NCI-H1694 (cell line): ENCODE measurements around the gene ZNF726.
"Not testable (repeated sequence)": the region's sequence is repeated elsewhere in the genome, so short reads cannot be mapped to it uniquely, and the experiment has no call there.

Experiments used
- DNase-seq: peaks from one replicate; lab custom pipeline; 2025; lab: John Stamatoyannopoulos, UW

ZNF726 gene

DNA sequence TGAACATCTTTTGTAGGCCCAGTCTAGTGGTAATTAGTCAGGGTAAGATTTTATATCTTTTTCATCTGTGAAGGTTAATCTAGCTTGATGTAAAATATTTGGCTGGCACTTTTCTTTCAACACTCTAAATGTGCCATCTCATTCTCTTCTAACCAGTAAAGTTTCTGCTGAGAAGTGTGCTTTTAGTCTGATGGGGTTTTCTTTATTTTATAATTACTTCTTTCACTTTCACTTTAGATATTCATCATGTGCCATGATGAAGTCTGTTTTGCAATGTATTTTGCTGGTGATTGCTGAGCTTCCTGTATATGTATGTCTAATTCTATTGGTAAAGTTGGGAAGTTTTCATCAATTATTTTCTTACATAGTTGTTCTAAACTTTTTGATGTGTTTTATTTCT, 31.9 kb downstream of the ZNF726 start:
- no peak for DNase-seq

DNA sequence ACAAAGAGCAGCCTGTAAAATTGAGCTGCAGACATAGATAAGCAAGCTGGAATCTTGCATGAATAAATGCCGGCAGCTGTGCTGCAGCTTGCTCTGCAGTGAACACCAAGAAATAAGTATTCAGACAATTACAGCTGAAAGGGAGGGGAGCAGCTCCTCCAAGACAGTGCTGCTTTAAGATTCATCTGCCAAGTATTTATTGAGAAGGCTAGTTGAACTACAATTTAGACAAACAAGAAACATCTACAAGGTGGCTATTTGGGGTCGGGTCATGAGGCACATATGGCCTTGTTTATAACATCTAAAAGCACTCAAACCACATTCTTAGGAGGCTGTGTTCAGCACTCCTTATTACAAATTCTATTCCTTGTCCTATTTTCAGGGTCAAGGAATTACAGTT, 34.9 kb downstream of the ZNF726 start:
- no peak for DNase-seq

DNA sequence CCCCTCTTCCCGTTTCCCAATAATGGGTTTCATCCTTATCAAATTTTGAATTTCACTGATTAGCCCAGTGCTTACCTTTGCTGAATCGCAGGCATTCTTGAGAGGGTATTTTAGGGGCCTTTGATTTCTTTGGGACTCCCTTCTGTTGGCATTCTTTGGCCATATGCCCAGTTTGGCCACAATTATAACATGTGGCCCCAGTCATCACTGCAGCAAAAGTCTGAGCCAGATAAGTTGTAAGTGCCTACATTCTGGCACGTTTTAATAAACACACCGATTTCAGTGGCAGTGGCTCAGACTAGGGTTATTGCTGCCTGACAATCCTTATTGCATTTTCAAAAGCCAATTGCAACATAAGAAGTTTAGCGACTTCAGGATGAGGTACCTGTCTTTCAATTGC, 41.4 kb downstream of the ZNF726 start:
- no peak for DNase-seq

- DNase-seq: no peak
Observed at GRCh38 chr19:23957660-23958281, 43.1 kb downstream of the ZNF726 start.

- not testable (repeated sequence) for DNase-seq
Observed at GRCh38 chr19:23963396-23963795, 48.7 kb downstream of the ZNF726 start.

DNA sequence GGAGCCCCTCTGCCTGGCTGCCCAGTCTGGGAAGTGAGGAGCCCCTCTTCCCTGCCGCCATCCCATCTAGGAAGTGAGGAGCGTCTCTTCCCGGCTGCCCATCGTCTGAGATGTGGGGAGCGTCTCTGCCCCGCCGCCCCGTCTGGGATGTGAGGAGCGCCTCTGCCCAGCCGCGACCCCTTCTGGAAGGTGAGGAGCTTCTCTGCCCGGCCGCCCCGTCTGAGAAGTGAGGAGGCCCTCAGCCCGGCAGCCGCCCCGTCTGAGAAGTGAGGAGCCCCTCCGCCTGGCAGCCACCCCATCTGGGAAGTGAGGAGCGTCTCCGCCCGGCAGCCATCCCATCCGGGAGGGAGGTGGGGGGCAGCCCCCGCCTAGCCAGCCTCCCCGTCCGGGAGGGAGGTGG, 49.2 kb downstream of the ZNF726 start:
- DNase-seq: not testable (repeated sequence)

- DNase-seq: not testable (repeated sequence)
Observed at GRCh38 chr19:23964334-23964733, 49.6 kb downstream of the ZNF726 start.

- no peak for DNase-seq
Observed at GRCh38 chr19:23969630-23970029, 54.9 kb downstream of the ZNF726 start.

DNA sequence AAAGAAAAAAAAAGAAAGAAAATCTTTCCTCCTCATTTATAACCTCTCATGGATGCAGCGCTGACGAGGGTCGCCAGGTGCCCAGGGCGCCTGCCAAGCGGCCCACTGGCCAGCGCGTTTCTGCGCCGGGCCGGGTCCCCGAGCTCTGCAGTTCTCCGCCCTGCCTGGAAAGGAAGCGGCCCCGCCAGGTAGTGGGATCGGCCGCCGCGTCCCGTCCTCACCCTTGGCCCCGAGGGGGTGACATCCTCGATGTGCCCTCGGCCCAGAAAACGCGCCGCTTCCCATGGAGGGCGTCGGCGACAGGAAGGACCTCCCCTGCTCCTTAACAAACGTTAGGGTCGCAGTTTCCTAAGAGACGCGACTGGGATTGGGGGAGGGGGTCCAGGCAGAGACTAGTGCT, 56.9 kb downstream of the ZNF726 start:
- DNase-seq: no peak

DNA sequence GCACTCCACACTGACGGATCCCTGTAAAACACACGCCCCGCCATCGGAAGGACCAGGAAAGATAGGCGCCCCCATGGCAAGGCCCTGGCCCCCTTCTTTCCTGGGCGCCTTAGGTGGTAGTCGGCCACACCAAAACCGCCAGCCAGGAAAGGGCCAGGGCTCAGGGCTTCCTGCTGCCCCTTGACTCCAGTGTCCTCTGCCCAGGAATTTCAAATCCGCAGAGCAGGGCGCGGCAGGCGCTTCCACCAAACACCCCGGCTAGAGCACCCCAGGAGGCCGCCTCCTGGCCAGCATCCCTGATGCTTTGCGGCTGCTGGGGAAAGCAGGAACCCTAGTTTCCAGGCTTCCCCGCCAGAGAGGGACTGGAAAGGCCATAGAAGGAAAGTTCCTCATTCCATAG, 57.5 kb downstream of the ZNF726 start:
- DNase-seq: no peak

DNA sequence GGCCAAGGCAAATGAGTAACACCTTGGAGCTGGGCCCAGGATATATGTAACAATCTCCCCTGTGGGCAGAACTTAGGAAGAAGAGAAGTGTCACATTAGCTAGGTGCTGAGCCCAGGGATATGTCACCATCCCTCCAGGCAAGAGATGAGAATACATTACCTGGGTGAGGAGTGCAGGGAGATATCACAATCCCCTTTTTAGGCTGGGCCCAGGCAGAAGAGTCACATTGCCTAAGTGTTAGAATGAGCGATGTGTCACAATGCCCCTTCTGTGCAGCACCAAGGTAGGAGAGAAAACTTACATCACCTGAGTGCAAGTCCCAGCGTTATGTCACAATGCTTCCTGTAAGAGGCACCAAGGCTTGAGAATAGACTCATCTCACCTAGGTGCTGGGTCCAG, 60.3 kb downstream of the ZNF726 start:
- no peak for DNase-seq

- not testable (repeated sequence) for DNase-seq
Observed at GRCh38 chr19:23976631-23977030, 61.9 kb downstream of the ZNF726 start.

DNA sequence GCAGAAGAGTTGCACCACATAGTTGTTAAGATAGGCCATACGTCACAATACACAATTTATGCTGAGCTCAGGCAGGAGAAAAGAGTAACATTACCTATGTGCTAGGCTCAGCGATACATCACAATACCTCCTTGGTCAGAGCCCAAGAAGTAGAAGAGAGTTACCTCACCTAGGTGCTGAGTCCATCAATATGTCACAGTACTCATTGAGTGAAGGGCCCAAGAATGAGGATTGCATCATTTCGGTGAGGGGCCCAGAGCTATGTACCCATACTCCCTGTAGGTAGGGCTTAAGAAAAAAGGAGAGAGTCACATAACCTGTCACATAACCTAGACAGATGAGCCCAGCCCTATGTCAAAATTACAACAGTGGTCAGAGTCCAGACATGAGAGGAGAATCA, 62.6 kb downstream of the ZNF726 start:
- DNase-seq: not testable (repeated sequence)

DNA sequence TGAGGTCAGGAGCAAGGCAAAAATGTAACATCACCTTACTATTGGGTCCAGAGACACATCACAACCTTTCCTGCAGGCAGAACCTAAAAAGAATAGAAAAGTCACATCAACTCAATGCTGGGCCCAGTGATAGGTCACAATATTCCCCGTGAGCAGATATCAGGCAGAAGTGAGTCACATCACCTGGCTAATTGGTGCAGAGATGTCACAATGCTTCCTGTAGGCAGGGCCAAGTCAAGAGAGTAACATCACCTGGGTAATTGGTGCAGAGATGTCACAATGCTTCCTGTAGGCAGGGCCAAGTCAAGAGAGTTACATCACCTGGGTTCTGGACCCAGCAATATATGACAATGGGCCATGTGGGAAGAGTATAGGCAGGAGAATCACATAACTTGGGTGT, 63.4 kb downstream of the ZNF726 start:
- no peak for DNase-seq

GRCh38 chr19:23980805-23981204, 66.1 kb downstream of the ZNF726 start:
- DNase-seq: no peak

DNA sequence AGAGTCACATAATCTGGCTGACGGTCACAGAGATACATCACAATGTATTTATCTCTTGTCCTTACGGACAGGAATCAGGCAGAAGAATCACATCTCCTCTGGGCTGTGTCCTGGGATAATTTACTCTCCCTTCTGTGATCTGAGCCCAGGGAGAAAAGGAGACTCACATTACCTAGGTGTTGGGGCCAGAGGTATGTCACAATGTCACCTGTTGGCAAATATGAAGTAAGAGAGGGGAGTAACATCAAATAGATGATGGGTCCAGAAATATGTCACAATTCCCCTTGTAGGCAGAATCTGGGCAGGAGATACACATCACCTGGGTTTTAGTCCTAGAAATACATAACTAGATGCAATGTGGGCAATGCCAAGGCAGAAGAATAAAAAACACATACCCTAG, 67.2 kb downstream of the ZNF726 start:
- DNase-seq: no peak

DNA sequence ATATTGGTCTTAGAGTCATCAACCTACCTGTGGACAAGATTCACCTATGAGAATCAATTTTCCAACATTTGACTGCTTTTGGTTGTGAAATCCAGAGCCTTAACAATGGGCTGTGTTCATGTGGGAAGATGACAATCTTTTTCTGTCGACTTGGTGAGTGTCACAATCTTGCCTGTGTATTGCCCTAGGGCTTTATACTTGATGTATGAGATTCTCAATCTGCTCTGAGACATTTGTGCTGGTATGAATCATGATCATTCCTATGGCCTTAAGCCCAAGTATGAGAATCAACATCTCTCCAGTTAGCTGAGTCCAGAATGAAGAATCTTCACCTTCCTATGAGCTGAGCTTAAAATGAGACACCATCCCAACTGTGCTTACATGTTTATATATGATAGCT, 68.7 kb downstream of the ZNF726 start:
- no peak for DNase-seq
